ENCODE measurements around the gene GVQW3. TPM values are rescaled to one million over a fixed set of nuclear protein-coding genes. Genes with fewer than 3 reads are reported as not detected.
A peak's percentile ranks its signal among the peaks of the same experiment; 100 is the strongest.

GVQW3 gene
- total and polyA plus RNA-seq, 3 donors from 2014 or later = 5.9 to 11.0 (median 8.2) TPM

DNA sequence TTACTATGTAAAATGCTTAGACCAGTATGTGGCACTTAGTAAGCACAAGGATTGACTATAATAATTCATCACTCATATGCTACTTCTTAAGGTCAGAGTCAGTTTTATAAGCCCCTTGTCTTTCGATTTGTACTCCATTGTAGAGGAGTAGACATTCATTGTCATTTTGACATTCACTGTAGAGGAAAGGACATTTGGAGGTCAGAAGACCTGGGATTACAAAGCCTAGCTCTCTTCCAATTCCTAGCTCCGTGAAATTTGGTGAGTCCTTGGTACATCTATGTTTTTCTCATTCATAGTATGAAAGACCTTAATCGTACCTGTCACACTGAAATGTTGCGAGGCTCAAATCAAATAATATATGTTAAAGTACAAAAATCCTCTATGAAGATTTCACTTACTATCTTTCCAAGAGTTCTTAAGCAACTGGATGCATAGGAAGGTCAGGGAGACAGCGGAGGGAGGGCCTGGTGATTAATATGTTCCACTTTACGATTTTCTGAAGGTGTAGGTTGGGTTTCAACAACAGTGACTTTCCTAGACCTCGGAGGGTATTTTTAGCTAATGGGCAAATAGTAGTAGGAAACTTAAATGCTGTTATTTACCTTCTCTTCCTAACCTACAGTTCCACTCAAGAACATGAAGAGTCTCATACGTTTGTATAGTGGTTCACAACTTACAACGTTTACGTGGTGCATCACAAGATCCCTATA is 62.3 kb downstream of the GVQW3 start:
- WGBS, 2 donors = 29 to 34% methylated on average over 10 of the region's 10 CpGs
- peaks cover 13% of the 10 kb centered on the region for H3K4me1 ChIP-seq
- H3K27ac ChIP-seq = peak overlapping the region in 1 of 2 donors; percentile 94
- no peaks in the 10 kb centered on the region for H3K27me3 ChIP-seq
- DNase-seq = no peak
- H3K9me3 ChIP-seq = no peaks in the 10 kb centered on the region
- TF ChIP-seq POLR2A (IDR thresholded peaks at IDR 0.05) = no peak
- TF ChIP-seq, protein P1, sequence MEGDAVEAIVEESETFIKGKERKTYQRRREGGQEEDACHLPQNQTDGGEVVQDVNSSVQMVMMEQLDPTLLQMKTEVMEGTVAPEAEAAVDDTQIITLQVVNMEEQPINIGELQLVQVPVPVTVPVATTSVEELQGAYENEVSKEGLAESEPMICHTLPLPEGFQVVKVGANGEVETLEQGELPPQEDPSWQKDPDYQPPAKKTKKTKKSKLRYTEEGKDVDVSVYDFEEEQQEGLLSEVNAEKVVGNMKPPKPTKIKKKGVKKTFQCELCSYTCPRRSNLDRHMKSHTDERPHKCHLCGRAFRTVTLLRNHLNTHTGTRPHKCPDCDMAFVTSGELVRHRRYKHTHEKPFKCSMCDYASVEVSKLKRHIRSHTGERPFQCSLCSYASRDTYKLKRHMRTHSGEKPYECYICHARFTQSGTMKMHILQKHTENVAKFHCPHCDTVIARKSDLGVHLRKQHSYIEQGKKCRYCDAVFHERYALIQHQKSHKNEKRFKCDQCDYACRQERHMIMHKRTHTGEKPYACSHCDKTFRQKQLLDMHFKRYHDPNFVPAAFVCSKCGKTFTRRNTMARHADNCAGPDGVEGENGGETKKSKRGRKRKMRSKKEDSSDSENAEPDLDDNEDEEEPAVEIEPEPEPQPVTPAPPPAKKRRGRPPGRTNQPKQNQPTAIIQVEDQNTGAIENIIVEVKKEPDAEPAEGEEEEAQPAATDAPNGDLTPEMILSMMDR (IDR thresholded peaks at IDR 0.05) = no peak
- peak overlapping the region; percentile 92 to 95 for H3K4me3 ChIP-seq
- no peaks in the 10 kb centered on the region for H3K36me3 ChIP-seq (ENCODE audit: low read depth, missing control alignments)
- intact Hi-C loops (cut with DNase I; ENCODE audit: low total_unique reads) = no loop called here

DNA sequence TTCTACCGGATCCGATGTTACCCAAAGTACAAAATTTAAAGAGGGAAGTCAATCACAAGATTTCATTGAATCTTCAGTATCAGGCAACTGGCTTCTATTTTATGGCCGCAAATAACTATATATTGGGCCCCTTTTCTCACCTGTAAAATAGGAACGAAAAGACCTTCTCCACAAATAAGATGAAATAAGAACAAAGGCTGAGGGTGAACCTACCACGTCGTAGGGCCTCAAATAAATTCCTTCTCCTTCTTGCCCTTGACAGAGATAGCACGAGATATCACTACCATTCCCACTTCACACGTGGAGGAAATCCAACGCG is 62.9 kb downstream of the GVQW3 start:
- Histone ChIP-seq H3K27ac (peak overlapping the region; percentile 93 to 94), H3K9me3 (no peaks in the 10 kb centered on the region), H3K36me3 (ENCODE audit: low read depth, missing control alignments) (no peaks in the 10 kb centered on the region), H3K4me3 (peak overlapping the region; percentile 92 to 95), H3K4me1 (peaks cover 13% of the 10 kb centered on the region), H3K27me3 (no peaks in the 10 kb centered on the region)
- WGBS, 2 donors = 0 to 1% methylated on average over 10 of the region's 10 CpGs
- intact Hi-C loops (cut with DNase I; ENCODE audit: low total_unique reads) = no loop called here
- DNase-seq = no peak
- TF ChIP-seq, protein P1 (IDR thresholded peaks at IDR 0.05) = no peak
- no peak for TF ChIP-seq POLR2A (IDR thresholded peaks at IDR 0.05)

DNA sequence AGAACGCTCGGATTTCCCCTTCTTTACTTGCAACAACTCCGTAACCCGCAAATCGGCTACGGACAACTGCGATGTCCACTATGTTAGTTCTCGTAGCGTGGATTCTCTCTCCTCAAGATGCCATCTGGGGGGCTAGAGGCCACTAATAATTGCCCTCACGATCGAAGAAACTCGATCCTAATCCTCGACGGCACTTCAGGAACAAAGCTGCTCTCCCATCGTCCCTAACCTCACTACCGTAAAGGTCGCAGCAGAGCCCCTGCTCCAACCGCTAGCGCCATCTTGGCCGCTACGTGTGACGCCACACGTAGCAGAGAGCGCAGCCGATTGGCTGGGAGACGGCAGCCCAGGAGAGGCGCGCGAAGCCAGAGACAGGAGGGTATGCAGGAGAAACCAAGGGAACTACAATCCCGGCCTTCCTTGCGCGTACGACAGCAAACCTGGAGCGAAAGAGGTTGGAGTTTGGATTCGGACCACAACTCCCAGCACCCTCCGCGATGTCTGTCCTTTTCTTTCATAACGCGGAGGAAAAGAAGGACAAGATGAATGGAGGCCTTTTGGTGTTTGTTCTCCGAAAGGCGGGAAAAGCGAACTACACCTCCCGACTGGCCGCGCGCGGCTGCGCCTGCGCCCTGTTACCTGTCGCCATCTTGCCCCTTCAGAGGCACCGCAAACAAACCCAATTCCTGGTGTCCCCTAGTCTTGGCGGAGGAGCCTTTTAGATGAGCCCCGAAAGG is 63.4 kb downstream of the GVQW3 start, which contains the start of gene EMSY:
EMSY (plus strand) TSS at position 635 of the 737 bp plus-strand sequence. CDS start 1,921 bp downstream, outside the sequence.
- peak; percentile 99 for DNase-seq
- Histone ChIP-seq H3K4me1 (peaks cover 13% of the 10 kb centered on the region), H3K4me3 (peak within 1 kb of the TSS; percentile 92 to 95), H3K36me3 (ENCODE audit: low read depth, missing control alignments) (no peaks in the 10 kb centered on the region), H3K9me3 (no peaks in the 10 kb centered on the region), H3K27me3 (no peaks in the 10 kb centered on the region), H3K27ac (peak within 1 kb of the TSS; percentile 93 to 94)
- WGBS, 2 donors = 0% methylated on average over 49 to 52 of the region's 53 CpGs
- intact Hi-C loops (cut with DNase I; ENCODE audit: low total_unique reads) = no loop called here
- TF ChIP-seq, protein P1 (IDR thresholded peaks at IDR 0.05) = no peak
- peak; percentile 94 for TF ChIP-seq POLR2A (IDR thresholded peaks at IDR 0.05)

DNA sequence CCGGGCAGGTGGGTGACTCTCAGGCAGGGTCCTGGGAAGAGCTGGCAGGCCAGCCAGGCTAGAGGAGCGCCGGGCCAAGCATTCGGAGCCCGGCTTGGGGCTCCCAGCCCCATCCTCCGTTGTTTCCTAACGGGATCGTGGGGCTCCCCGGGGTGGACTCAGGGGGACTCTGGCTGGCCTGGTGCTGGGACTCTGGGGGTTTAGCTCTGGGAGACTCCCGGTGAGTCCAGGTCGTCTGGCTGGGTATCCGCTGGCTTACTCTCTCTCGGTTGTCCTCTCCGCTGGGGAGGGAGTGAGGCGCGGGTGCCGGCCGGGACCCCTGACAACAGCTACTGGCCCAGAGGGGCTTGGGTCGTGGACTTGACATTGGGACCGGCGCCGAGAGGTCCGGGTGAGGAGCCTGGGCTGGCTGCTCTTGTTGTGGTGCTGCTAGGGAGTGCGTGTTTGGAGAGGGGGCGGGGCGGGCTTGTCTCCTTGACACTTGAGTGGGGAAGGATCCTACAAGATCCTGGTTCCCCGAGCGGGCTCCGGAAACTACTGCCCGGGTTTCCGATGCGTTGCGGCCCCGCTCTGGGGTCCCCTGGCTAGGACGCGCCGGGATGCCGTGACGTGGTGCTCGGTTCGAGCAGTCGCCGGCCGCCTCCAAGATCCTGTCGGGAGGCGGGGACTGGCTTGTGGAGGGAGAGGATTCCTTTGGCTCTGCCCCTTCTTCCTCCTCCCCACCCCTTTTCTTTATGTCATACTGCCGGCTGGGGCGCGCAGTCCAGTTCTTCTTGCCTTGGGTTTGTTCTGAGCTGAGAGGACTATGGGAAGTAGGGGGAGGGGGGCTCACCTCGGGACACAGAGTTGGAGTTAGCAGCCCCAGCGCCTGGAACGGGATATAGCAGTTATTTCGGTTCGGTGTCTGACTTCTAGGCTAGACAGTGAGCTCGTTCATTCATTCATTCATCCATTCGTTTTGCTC is 64.3 kb downstream of the GVQW3 start:
- intact Hi-C loops (cut with DNase I; ENCODE audit: low total_unique reads) = no loop called here
- 0% methylated on average over 22 to 56 of the region's 56 CpGs for WGBS, 2 donors

More for the DNA sequence above, 64.3 kb downstream of the GVQW3 start:
- H3K9me3 ChIP-seq = no peaks in the 10 kb centered on the region
- peak overlapping the region; percentile 92 to 95 for H3K4me3 ChIP-seq
- peak overlapping the region; percentile 93 to 94 for H3K27ac ChIP-seq
- no peaks in the 10 kb centered on the region for H3K27me3 ChIP-seq
- H3K36me3 ChIP-seq (ENCODE audit: low read depth, missing control alignments) = no peaks in the 10 kb centered on the region
- peaks cover 13% of the 10 kb centered on the region for H3K4me1 ChIP-seq
- no peak for TF ChIP-seq POLR2A (IDR thresholded peaks at IDR 0.05)
- TF ChIP-seq, protein P1 (IDR thresholded peaks at IDR 0.05) = no peak
- DNase-seq = peak; percentile 81
